ENCODE results near the gene STRC.
"Not testable (repeated sequence)": the region's sequence is repeated elsewhere in the genome, so short reads cannot be mapped to it uniquely, and the experiment has no call there.

STRC gene

DNA sequence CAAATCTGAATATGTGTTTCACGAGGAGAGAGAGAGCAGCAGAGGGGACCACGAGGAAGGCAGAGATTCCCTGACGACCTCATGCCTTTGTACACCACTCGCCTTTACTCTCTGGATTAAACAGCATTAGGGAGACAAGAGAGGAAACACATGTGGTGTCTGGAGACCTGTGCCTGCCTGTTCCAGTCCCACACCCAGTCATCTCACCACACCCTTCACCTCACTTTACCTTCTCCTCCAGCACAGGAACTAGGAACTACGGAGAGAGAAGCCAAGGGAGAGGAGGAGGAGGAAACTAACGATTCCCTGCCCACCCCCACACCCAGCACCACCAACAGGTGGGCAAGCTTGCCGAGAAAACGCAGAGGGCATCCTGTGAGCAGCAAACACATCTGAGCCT, 25.8 kb downstream of the STRC start:
- H3K4me3 ChIP-seq (ENCODE audit: low read length); DNase-seq (ENCODE audit: low read depth): not testable (repeated sequence)

DNA sequence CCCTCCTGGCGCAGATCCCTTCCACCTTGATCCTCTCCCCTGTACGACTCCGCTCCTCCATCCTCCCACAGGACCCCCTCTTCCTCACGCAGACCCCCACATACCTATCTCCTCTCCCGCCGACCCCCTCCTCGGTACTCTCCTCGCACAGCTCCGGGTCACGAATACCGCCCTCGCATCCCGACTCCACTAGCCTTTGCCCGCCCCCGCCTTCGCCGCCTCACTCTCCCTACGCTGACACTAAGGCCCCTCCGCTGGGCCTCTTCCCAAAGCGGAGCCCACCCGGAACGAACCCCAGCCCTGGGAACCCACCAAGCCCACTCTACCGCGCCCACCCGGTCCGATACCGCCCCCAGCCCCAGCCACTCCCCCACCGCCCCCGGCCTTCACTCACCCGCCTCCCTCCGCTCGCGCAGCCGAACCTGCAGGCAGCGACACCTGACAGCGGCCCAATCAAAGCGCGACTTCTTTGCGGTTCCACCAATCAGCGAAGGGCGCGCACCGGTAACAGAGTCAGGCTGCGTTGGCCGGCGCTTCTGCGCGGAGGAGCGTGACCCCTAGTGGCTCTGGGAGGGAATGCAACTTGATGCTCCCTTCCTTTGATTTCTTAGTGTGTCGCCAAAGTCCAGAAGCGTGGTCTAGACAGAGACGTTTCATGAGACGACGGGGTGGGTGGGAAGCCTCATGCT, 28.7 kb downstream of the STRC start, which contains the start of gene PPIP5K1:
Gene PPIP5K1, minus strand, starts transcription at position 431 of the 689 bp plus-strand sequence. CDS start 5,704 bp downstream, outside the sequence.
- DNase-seq (ENCODE audit: low read depth); H3K4me3 ChIP-seq (ENCODE audit: low read length): not testable (repeated sequence)

DNA sequence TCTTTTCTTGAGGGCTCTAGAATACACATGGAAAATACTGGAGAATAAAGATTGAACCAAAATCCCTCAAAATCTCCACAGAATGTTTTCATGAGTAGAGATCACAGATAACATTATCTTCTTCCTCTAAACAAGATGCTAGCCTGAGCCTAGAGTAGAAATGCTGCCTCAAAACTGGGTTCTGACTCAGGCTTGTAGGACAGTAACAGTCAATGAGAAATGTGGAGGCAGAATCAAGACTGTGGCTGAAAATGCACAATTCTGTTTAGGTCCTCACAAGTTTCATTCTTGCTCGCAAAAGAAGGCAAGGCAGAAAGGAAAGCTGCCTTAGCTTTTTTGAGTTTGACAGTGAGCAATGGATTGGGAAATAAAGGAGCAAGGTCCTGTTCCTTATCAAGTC, 44.0 kb downstream of the STRC start:
- H3K4me3 ChIP-seq (ENCODE audit: low read length); DNase-seq (ENCODE audit: low read depth): not testable (repeated sequence)

DNA sequence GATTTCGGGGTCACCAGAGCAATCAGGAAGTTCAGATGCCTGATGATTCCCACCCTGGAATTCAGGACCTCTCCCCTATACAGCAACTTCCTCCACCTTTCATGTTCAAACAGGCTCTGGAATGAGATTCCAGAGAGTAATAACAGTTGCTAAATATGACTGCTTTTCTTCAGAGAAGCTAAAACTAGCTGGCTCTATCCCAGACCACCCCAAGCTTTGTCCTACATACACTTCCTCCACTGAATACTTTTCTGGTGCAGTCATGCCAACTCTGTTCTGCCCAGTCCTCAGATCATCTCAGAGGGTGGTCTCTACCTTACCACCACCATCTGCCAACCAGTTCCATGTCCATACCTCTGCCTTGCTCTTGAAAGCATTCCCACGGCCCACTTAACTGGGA, 52.0 kb downstream of the STRC start:
- not testable (repeated sequence) for H3K4me3 ChIP-seq (ENCODE audit: low read length); DNase-seq (ENCODE audit: low read depth)

DNA sequence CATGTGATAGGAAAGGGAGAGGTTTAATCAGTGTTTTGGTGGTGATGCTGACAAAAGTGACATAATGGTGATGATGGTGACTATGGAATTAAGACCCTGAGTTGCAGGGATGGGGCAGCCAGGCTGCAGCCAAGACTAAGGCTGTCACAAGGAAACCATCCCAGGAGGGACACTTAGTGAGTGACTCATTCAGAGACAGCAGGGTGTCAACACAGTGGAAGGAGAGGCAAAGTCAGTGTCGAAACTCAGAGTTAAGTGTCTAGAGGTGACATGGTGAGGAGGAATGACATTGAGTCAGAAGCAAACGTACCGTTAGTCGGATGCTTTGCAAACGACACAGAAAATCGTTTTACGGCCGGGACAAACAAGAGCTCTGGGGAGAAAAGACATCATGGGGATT, 54.8 kb downstream of the STRC start:
- not testable (repeated sequence) for H3K4me3 ChIP-seq (ENCODE audit: low read length); DNase-seq (ENCODE audit: low read depth)

DNA sequence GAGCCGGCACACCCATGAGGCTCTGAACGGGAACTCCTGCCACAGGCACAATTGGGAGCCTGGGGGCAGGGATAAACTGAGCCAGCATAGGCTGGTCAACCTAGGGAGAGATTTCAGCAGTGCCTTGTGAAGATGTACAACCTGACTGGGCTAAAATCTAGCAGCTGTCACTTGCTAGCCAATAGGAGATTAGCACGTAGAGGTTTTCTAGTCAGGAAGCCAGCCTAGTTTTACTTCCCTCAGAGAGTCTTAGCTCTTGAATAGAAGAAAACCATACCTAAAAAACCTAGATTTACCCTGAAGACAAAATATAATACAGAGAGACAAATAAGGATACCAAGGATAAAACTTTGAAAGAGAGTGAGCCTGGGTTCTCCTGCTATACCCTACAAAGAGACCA, 55.8 kb downstream of the STRC start:
- not testable (repeated sequence) for H3K4me3 ChIP-seq (ENCODE audit: low read length)

DNA sequence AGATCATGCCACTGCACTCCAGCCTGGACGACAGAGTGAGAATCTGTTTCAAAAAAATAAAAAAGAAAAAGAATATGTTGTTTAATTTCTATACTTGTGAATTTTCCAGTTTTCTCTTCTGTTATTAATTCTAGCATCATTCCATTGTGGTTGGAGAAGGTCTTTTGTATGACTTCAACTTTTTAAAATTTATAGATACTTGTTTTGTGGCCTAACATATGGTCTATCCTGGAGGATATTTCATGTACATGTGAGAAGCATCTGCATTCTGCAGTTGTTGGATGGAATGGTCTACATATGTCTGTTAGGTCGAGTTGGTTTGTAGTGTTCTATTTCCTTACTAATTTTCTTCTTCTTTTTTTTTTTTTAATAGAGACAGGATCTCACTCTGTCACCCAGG, 65.6 kb downstream of the STRC start:
- TF ChIP-seq, protein P1, sequence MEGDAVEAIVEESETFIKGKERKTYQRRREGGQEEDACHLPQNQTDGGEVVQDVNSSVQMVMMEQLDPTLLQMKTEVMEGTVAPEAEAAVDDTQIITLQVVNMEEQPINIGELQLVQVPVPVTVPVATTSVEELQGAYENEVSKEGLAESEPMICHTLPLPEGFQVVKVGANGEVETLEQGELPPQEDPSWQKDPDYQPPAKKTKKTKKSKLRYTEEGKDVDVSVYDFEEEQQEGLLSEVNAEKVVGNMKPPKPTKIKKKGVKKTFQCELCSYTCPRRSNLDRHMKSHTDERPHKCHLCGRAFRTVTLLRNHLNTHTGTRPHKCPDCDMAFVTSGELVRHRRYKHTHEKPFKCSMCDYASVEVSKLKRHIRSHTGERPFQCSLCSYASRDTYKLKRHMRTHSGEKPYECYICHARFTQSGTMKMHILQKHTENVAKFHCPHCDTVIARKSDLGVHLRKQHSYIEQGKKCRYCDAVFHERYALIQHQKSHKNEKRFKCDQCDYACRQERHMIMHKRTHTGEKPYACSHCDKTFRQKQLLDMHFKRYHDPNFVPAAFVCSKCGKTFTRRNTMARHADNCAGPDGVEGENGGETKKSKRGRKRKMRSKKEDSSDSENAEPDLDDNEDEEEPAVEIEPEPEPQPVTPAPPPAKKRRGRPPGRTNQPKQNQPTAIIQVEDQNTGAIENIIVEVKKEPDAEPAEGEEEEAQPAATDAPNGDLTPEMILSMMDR (conservative IDR thresholded peaks at IDR 0.05; ENCODE audit: low read depth, low read length): no peak
- no peak overlapping the region for H3K4me3 ChIP-seq (ENCODE audit: low read length)
- DNase-seq (ENCODE audit: low read depth): no peak

More for the DNA sequence above, 55.8 kb downstream of the STRC start:
- DNase-seq (ENCODE audit: low read depth): not testable (repeated sequence)

DNA sequence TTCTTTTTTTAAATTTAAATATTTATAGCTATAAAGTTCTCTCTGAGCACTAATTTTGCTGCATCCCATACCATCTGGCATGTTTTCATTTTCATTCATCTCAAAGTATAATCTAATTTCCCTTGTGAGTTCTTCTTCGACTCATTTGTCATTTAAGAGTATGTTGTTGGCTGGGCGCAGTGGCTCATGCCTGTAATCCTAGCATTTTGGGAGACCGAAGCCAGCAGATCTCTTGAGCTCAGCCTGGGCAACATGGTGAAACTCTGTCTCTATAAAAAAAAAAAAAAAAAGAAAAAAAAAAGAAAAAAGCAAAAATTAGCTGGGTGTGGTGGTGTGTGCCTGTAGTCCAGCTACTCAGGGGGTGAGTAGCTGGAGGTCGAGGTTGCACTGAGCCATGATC, 66.3 kb downstream of the STRC start:
- DNase-seq (ENCODE audit: low read depth): no peak
- H3K4me3 ChIP-seq (ENCODE audit: low read length): no peak overlapping the region
- TF ChIP-seq, protein P1 (conservative IDR thresholded peaks at IDR 0.05; ENCODE audit: low read depth, low read length): no peak

DNA sequence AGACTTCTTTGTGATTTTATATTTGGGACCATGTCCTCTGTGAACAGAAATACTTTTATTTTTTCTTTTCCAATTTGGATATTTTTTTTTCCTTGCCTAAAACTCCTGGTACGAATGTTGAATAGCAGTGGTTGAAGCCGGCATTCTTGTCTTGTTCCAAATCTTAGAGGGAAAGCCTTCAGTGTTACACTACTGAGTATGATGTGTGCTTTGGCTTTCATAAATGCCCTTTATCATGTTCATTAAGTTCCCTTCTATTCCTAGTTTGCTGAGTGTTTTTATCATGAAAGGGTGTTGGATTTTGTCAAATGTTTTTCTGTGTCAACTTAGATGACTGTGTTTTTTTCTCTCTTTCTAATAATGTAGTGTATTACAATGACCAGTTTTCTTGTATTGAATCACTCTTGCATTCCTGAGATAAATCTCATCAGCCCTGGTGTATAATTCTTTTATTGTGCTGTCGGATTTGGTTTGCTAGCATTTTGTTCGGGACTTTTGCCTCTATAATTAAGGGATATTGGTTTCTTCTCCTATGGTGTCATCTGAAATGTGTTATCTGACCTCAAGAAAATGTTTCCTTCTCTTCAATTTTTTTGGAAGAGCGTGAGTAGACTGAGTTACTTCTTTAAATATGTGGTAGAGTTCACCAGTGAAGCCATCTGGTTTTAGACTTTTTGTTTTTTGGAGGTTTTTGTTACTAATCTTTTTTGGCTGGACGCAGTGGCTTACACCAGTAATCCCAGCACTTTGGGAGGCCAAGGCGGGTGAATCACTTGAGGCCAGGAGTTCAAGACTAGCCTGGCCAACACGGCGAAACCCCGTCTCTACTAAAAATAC, 67.9 kb downstream of the STRC start:
- TF ChIP-seq, protein P1 (conservative IDR thresholded peaks at IDR 0.05; ENCODE audit: low read depth, low read length): no peak
- no peak overlapping the region for H3K4me3 ChIP-seq (ENCODE audit: low read length)
- no peak for DNase-seq (ENCODE audit: low read depth)

Measured in retinal pigment epithelial cell (primary cell).